ENCODE data around the gene FGGY.

The FGGY gene

GRCh38 chr1:59415881-59416280 lies 119.0 kb downstream of the FGGY start:
- DNase-seq (ENCODE audit: low read depth): no peak

- DNase-seq (ENCODE audit: low read depth): no peak
These were observed 120.5 kb downstream of the FGGY start for GRCh38 chr1:59417406-59417805.

- DNase-seq (ENCODE audit: low read depth): no peak
These were observed 121.7 kb downstream of the FGGY start for GRCh38 chr1:59418363-59419144.

- no peak for DNase-seq (ENCODE audit: low read depth)
These were observed 122.7 kb downstream of the FGGY start for GRCh38 chr1:59419361-59420140.

- no peak for DNase-seq (ENCODE audit: low read depth)
These were observed 124.5 kb downstream of the FGGY start for GRCh38 chr1:59421232-59421920.

- DNase-seq (ENCODE audit: low read depth): no peak
These were observed 126.2 kb downstream of the FGGY start for GRCh38 chr1:59422921-59423575.

- no peak for DNase-seq (ENCODE audit: low read depth)
These were observed 130.3 kb downstream of the FGGY start for GRCh38 chr1:59427155-59427554.

GRCh38 chr1:59427784-59428183 lies 130.9 kb downstream of the FGGY start:
- DNase-seq (ENCODE audit: low read depth): no peak

- no peak for DNase-seq (ENCODE audit: low read depth)
These were observed 131.9 kb downstream of the FGGY start for GRCh38 chr1:59428828-59429227.

GRCh38 chr1:59429656-59430055 lies 132.8 kb downstream of the FGGY start:
- DNase-seq (ENCODE audit: low read depth): no peak

- no peak for DNase-seq (ENCODE audit: low read depth)
These were observed 134.8 kb downstream of the FGGY start for GRCh38 chr1:59431566-59432294.

GRCh38 chr1:59432531-59433439 lies 135.9 kb downstream of the FGGY start:
- no peak for DNase-seq (ENCODE audit: low read depth)

- no peak for DNase-seq (ENCODE audit: low read depth)
These were observed 136.5 kb downstream of the FGGY start for GRCh38 chr1:59433440-59433813.

- no peak for DNase-seq (ENCODE audit: low read depth)
These were observed 137.4 kb downstream of the FGGY start for GRCh38 chr1:59434336-59434735.

GRCh38 chr1:59436637-59437036 lies 139.7 kb downstream of the FGGY start:
- no peak for DNase-seq (ENCODE audit: low read depth)

- DNase-seq (ENCODE audit: low read depth): no peak
These were observed 141.2 kb downstream of the FGGY start for GRCh38 chr1:59438058-59438560.

GRCh38 chr1:59442492-59442891 lies 145.6 kb downstream of the FGGY start:
- DNase-seq (ENCODE audit: low read depth): no peak

- no peak for DNase-seq (ENCODE audit: low read depth)
These were observed 146.4 kb downstream of the FGGY start for GRCh38 chr1:59443310-59443709.

- DNase-seq (ENCODE audit: low read depth): no peak
These were observed 147.6 kb downstream of the FGGY start for GRCh38 chr1:59444520-59444919.

- no peak for DNase-seq (ENCODE audit: low read depth)
These were observed 148.1 kb downstream of the FGGY start for GRCh38 chr1:59445040-59445439.

All from activated T-cell treated with anti-CD3 and anti-CD28 coated beads for 1 hour (primary cell).